Mesenteric fat pad (tissue), 1 donor: Measurements from ENCODE around the gene TECRL. TPM values are rescaled to one million over a fixed set of nuclear protein-coding genes. Genes with fewer than 3 reads are reported as not detected.

Source experiments
- DNase-seq: peaks from one replicate; pipeline ENCODE4 v3.0.0-alpha.2; 2020; ENCODE audit warnings: low spot score
- long read RNA-seq: library from polyadenylated mRNA; unstranded; transcript quantifications from one replicate; pipeline ENCODE4 v2.0.0, GENCODE V29; 2020
- total RNA-seq: library from RNA; stranded (reverse); fragmentation: NEBNext Ultra II Directional; extraction: Animal tissue kit (Norgen Biotek cat#: 25700); gene quantifications from one replicate; pipeline ENCODE4 v1.2.1, GENCODE V29; 2021
- donor health status: DM: yes; HTN: yes; CAD: no.

The TECRL gene, protein sequence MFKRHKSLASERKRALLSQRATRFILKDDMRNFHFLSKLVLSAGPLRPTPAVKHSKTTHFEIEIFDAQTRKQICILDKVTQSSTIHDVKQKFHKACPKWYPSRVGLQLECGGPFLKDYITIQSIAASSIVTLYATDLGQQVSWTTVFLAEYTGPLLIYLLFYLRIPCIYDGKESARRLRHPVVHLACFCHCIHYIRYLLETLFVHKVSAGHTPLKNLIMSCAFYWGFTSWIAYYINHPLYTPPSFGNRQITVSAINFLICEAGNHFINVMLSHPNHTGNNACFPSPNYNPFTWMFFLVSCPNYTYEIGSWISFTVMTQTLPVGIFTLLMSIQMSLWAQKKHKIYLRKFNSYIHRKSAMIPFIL
- total RNA-seq = not detected
- long read RNA-seq = 0 reads

DNA sequence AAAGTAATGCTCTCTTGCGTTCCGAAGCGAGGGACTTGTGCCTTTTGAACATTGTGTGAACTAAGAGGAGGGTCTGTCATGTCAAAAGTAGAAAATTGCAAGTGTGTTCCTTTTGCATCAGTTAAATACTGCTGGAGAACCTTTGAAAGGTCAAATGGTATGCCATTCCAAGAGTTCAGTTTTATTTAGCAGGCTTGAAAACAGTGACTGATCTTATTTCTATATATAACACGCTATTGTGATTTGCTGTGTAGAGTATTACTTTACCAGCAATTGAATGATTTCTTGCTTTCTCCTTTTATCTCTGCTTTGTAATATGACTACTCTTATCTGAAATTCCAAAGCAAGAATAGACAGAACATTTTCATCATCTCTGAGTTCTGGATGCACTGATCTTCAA is at the start of gene TECRL:
Gene TECRL, minus strand, starts transcription at position 151 of the 400 bp plus-strand sequence. Its CDS starts 99 bp downstream, at position 52.
- no peak for DNase-seq

DNA sequence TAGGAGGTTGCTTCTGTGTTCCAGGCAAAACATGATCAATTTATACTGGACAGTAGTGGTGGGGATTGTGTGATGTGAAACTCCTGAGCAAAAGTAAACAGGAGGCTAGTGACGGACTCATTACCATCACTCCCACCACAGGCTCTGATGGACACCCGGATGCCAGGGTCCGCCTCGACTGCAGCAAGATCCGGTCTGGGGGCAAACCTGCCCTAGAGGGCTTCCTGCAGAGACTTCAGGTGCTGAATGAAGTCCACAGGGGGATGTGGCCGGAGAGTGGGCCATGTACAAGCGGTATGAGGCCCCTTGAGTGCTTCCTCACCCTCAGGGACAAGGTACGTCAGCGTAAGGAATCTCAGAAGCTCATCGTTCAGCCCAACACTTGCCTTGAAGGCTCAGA is 23.4 kb upstream of the TECRL start:
- no peak for DNase-seq

DNA sequence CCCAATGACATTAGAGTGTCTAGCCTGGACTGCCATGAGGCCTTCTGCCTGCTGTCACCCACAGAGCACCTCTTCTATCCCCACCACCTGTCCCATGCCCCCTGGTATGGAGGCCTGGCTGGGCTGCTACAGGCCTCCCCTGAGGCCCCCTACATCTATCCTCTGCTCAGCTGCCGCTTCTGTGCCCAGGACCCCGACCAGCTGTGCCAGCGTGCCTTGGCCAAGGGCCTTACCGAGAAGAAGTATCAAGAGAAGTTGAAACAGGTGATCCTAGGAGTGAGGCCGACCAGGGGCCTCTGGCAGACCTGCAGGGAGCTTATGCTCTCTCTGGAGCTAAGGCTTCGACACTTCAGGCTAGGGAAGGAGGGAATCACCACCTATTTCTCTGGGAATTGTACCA is 21.7 kb upstream of the TECRL start:
- no peak for DNase-seq

DNA sequence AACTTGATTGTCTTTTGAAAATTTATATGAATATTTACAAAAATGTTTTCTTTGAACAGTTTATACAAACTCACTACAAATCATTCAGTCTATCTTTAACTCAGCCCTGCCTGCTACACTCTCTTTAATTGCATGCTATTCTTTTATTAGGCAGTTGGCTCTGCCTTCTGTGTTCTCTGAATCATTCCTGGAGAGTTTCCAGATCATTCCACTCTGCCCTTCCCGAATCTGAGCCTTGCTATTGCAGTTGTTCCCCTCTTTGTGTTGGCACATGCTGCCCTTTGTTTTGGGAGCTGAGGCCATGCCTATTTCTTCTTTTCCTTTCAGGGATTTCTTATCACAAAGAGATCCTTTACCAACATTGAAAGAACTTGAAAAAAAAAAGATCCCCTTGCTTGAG is 8.7 kb upstream of the TECRL start:
- DNase-seq = no peak

DNA sequence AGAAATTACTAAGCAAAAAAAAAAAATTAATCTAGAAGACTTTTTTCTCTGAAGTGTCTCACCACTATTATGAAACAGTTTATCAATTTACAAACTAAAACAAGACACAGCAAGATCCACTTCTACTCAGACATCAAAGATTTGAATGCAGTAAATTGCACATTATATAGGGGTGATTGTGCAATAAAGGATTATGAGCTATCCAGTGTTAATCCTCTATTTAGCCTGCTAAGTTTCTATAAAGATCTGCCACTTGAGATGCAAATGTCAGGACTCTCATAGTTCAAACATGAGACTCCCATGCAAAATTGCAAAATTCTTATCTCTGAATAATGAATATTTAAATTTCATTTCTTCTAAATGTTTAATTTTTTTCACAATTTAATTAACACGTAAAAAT is 2.2 kb downstream of the TECRL start:
- no peak for DNase-seq

DNA sequence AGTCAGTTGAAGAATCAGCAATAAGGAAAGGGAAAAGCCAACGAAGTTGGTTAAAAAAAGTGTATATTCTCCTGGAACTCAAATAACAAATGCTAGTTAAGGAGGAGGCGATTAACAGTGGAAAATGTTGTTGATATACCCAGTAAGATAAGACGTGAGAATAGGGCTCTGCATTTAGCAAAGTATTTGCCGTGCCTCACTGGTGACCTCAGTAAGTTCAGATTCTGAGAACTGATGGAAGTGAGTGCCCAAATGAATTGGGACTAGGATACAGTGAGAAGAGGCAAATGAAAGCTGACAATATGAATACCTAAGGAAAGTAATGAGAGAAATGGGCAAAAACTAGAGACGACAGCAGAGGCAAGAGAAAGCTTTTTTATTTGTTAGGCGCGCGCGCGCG is 3.5 kb downstream of the TECRL start:
- DNase-seq = no peak

DNA sequence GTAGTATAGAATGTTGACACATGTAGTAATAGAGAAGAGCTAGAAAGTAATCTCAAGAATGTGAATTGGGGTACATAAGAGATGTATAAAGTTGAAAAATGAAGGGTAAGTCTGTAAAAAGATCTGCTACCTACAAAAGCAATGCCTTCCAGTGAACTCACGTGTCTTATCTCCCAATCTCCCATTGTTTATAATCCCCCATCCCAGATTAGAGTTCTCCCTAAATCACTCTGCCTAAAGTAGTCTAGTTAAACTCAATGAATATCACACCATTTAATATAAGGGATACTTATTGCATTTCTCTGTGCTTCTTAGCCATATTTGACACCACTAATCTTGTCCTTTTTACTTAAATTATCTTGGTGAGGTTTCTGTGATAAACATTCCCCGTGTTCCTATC is 6.6 kb downstream of the TECRL start:
- no peak for DNase-seq

DNA sequence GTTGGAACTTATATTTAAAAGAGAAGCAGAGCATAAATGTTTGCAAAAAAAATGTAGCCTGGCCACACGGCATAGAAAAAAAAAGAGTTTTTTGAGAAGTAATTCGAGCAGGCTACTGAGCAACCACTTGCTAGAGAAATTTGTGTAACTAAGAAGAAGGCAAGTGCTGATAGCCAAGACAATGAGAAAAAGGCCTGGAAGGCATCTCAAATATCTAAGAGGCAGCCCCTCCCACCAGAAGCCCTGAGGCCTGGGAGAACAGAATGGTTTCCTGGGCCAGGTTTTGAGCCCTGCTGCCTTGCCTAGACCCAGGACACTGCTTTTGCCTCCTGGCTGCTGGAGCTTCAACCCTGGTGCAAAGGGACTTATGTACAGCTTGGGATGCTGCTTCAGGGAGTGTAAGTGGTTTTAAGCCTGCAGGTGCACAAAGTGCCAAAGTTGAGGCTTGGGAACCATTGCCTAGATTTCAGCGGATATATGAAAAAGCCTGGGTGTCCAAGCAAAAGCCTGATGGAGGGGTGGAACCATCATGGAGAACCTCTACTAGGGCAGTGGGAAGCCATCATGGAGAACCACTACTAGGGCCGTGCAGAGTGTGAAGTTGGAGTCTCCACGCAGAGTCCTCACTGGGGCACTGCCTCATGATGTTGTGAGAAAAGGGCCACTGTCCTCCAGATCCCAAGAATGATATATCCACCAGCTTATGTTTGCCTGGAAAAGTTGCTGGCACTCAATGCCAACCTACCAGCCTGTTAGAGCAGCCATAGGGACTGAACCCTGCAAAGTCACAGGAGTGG is 9.7 kb downstream of the TECRL start:
- no peak for DNase-seq

DNA sequence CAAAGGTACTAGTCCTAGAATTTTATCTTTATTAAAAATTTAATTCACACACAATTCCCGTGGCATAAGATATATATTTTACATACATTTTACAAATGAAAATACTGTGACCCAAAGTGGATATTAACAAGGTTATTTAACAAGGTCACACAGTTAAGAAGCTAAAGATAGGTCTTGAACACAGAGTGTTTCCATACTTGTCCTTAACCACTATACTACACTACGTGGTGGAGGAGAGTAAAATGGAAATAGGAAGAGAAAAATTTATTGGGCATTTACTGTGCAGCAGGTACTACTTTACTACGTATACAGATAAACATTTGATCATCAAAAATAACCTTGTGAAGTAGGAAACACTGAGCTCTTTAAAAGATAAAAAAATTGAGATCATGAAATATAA is 14.8 kb downstream of the TECRL start:
- DNase-seq = no peak

DNA sequence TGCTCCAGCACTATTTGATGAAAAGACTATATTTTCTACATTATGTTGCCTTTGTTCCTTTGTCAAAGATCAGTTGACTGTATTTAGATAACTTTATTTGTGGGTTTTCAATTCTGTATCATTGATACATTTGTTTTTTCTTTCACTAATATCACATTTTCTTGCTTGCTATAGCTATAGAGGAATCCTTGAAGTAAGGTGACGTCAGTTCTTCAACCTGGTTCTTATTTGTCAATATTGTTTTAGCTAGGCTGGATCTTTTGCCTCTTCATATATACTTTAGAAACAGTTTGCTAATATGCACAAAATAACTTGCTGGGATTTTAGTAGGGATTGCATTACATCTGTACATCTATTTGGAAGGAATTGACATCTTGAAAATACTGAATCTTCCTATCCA is 21.0 kb downstream of the TECRL start:
- no peak for DNase-seq

DNA sequence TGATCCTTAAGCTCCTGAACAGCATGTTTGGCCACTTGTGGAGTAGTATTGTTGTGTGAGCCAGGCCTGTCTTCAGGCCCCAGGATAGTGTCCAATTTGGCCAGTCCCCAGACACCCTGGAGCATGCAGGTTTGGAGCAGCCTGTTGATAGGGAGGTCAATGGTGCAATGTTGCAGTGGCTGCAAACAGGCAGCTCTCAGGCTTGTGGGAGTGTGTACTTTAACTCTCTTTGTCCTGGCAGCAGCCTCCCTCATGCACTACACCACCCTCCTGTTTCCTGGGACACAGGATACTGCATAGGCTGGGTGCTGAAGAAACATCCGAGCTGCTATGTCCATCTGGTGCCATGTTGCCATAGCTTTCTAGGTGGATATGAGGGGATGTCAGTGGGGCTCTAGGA is 24.0 kb downstream of the TECRL start:
- no peak for DNase-seq

DNA sequence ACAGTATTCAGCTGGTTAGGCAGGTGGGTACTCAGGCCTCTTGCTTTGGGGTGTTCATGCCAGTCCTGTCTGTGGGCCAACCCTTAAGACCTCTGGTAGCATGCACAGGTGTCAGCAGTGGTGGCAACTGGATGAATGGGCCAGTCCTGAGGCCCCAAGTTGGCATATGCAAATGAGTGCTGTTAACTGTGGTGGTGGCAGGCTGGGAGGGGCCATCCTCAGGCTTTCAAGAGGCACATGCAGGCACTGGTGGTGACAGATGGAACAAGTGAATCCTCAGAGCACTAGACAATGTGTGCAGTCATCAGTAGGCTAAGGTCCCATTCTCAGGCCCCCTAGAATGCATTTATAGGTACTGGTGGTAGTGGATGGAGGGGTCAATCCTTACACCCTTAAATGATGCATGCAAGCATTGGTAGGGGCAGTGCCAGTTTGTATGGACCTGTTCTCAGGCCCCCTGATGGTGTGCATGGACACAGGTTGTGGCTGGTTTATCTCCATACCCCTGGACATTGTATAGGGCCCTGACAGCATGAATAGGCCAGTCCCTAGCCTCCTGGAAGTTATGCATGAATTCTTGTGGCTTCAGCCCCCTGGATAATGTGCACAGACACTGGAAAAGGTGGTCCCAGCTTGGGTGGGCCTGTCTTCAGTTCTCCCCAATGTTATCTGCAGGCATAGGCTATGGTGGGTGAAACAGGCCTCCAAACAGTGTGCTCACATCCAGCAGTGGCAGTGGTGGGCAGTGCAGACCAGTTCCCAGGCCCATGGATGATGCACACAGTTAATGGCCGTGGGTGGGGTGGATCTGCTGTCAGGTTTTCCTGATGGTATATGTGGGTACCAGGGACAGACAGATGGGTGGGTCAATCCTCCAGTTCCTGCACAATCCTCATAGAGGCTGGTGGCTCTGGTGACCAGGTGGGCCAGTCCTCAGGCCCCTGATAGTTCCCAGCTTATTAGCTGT is 24.7 kb downstream of the TECRL start:
- DNase-seq = no peak

DNA sequence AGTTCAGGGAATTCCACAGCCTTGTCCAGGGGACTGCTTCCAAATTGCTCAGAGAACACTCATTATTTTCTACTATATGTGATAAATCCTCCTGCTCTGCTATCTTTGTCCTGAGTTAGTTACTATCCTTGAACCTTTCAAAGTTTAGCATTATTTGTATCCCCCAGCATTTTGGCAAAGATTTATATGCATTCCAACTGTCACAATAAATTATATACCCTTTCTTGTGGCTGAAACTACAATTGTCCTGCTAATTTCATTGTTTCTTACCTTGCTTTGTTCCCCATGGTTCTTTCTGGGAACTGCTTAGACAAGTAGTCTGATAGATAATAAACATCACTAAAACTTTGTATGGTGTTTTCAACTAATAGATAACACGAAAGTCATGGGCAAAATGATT is 40.5 kb downstream of the TECRL start:
- no peak for DNase-seq

DNA sequence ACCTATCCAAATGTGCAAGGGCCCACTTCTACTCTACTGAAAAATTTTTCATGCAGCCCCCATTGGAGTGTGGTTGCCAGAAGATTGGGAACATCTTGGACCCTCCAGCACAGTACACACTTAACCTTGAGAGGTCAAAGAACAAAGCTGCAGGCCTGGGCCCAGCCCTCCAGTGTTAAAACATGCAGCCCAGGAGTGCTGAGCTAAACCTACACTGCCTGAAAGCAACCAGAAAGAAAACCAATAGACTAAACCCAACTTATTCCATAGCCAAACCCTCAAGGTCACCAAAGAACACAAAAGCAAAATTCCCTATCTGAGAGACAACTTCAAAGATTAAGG is 47.9 kb downstream of the TECRL start:
- no peak for DNase-seq

DNA sequence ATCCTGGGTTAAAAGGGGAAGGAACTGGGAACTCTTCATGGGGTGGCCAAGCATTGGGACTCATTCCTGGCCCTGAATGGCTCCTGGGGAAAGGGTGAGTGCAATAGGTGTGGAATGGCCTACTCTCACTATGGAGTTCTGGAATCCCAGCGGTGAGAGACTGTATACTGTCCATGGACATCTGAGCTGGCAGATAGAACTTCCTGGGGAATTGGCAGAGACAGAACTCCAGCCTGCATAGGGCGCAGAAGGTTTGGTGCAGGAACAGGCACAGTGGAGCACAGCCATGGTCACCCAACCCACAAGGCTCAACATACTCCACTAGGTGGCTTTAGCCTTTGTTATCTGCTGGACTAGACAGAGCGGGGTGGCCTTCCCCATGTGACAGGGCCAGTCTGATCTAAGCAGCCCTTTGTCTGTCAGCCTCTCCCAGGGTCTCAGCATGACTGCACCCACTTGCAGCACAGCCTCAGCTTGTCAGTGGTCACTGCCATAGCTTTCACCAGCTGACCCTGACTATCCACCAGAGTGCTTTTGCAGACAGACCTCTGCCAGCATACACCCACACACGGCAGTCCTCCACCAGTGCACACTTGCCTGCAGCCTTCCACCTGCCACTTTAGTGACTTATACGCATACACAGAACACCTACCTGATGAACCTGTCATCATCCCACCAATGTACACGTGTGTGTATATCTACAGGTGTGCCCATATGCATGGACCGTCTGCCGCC is 48.4 kb downstream of the TECRL start:
- DNase-seq = no peak

DNA sequence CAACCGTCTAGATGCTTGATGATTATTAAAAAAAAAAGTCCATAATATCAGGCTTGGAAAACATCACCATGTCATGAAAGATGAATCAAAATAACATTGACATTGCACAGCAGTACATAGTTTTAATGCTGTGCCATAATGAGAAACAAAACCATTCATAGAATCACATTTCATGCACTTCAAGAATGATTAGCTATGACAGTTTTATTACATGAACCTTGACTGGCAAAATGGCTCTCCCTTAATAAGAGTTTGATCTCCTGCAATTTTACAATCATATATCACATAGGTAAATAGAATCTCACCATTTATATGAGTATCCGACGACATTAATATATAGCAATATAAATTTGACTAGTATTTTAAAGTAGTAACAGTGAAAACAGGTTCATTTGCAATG is 49.8 kb downstream of the TECRL start:
- no peak for DNase-seq

DNA sequence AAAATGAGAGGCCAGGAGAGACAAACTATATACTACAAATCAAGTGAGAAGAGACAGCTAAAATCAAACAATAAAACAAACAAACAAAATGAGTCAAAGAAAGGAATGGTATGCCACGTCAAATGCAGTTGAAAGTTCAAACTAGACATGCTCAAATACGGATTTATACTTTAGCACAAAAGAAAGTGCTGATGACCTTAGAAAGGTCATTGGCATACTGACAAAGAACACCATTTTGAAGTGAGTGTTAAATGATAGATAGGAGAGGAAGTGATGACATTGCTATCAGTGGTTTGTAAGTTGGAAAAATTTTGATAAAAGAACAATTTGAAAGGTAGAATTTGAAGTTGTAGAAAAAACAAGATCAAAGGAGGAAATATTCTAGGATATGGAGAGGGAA is 55.3 kb downstream of the TECRL start:
- DNase-seq = no peak

DNA sequence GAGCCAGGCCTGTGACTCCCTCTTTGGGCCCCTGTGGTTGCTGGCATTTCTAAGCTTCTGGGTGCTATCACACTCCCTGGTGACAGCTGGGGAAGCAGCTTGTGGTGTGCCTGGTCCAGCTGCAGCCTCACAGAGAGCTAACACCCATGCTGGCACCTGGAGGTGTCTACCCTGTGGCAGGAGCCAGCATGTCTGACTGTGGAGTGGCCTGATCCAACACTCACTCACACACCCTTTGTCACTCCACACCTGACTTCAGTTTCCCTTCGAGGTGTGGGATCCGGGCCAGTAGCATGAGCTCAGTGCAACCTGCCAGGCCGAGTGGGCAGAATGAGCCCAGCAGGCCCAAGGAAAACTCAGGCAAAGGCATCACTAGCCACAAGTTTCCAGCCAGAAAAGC is 67.5 kb downstream of the TECRL start:
- DNase-seq = no peak

DNA sequence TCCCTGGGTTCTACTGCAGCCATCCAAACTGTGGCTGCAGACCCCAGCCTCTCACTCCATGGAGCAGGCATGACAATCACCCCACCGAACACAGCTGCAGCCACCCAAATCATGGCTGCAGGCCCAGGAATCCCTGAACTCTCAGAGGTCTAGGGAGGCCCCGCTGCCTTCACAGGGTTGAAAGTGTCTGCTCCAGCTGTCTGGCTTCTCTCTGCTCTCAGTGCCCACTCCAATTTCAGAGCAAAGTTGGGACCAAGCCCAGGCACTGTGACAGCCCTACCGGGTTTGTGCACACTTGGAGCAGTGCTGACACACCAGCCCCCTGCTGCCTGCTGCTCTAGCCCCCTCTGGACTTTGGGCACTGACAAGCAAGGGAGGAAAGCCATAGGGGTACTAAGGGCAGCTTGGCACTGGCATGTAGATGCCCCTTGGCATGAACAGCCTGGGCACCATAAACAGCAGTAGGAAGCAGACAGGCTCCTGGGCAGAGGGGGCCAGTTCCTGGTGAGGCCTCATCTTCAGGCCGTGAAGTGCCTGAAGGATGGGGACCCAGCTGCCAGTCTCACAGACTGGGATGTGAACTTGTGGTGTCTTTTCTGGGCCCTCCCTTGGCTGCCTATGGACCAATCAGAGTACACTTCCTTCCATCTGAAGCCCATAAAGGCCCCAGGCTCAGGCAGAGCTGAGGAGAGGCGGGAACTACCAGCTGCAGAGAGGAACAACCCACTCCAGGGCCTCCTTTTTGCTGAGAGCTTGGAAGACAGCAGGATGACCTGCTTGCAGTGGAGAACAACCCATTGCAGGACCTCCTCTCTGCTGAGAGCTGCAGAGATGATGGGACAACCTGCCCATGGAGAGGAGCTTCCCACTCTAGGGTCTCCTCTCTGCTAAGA is 68.8 kb downstream of the TECRL start:
- no peak for DNase-seq

DNA sequence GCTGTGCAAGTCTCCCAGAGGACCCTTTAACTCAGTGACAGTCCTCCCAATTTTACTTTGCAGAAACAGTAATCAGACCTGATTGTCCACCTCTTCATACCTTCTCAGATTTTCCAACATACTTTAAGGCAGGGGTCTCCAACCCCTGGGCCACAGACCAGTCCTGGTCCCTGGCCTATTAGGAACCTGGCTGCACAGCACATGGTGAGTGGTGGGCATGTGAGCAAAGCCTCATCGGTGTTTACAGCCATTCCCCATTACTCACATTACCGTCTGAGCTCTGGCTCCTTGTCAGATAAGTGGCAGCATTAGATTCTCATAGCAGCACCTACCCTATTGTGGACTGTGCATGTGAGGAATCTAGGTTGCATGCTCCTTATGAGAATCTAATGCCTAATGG is 74.3 kb downstream of the TECRL start:
- no peak for DNase-seq
